Esophagus muscularis mucosa (tissue), 4 donors: ENCODE results near the gene LIMCH1. TPM values are rescaled to one million over a fixed set of nuclear protein-coding genes. Genes with fewer than 3 reads are reported as not detected.

Source experiments
- DNase-seq: peaks from one replicate; pipeline ENCODE4 v3.0.0-alpha.2; 2017; ENCODE audit errors: extremely low spot score
- H3K27ac ChIP-seq, 4 donors: fragments of 200-600 bp; sonication (generic); replicated peaks in 1 of 4; 1 replicate in 3 of 4; 2 replicates in 1 of 4; pipeline ENCODE4 v1.5.1; 2016 to 2019; ENCODE audit warnings: mild to moderate bottlenecking in 1 of 4
- H3K27me3 ChIP-seq, 4 donors: fragments of 200-600 bp; sonication (generic); one replicate each; pipeline versions ENCODE4 v1.5.1 to v1.6.0; 2016 to 2019
- H3K36me3 ChIP-seq, 4 donors: fragments of 200-600 bp; sonication (generic); one replicate each; pipeline ENCODE4 v1.5.1; 2016 to 2019
- H3K4me1 ChIP-seq, 4 donors: fragments of 200-600 bp; sonication (generic); one replicate each; pipeline ENCODE4 v1.5.1; 2016 to 2019
- H3K4me3 ChIP-seq, 4 donors: fragments of 200-600 bp; sonication (generic); 1 replicate in 2 of 4; 2 replicates in 2 of 4; pipeline ENCODE4 v1.5.1; 2016 to 2019; ENCODE audit warnings: mild to moderate bottlenecking in 4 of 4, moderate library complexity in 1 of 4
- H3K9me3 ChIP-seq, 4 donors: fragments of 200-600 bp; sonication (generic); 1 replicate in 3 of 4; 2 replicates in 1 of 4; pipeline ENCODE4 v1.5.1; 2016 to 2019
- CTCF ChIP-seq, 3 experiments: fragments of 200-600 bp in 2 of 3; fragments of 450-650 bp in 1 of 3; sonication (generic) in 2 of 3; IDR thresholded peaks; one replicate each; pipeline ENCODE4 v1.5.1; 2017 to 2019; ENCODE audit warnings: antibody characterized with exemption in 3 of 3, mild to moderate bottlenecking in 2 of 3, moderate library complexity in 1 of 3
- EP300 ChIP-seq: sonication (generic); formaldehyde crosslinking; IDR thresholded peaks from one replicate; pipeline ENCODE4 v1.6.1; 2017; ENCODE audit warnings: antibody characterized with exemption
- POLR2A ChIP-seq: fragments of 450-650 bp; IDR thresholded peaks from one replicate; pipeline ENCODE4 v1.6.1; 2017; ENCODE audit warnings: antibody characterized with exemption, moderate library complexity, mild to moderate bottlenecking, low read depth
- POLR2AphosphoS5 ChIP-seq, 2 donors: sonication (generic); formaldehyde crosslinking; IDR thresholded peaks; one replicate each; pipeline ENCODE4 v1.6.1; 2017; ENCODE audit warnings: antibody characterized with exemption in 2 of 2
- WGBS: methylation state at CpG from one replicate; pipeline ENCODE4 v1.1.5; 2018; 5-methylcytosine and 5-hydroxymethylcytosine counted together
- intact Hi-C: fragments of 100-400 bp; cut with DNase I; formaldehyde crosslinking; loops from one replicate; pipeline ENCODE4 v1.15.1; 2023
- total RNA-seq, 4 donors: library from RNA; depleted of rRNA; stranded (reverse); fragments of >200 nt; gene quantifications; one replicate each; pipeline versions ENCODE4 v1.1.0 to v1.2.1, GENCODE V29; 2016

LIMCH1 gene
- total RNA-seq, 4 donors from 2014 or later = 49.0 to 101 (median 72.1) TPM

GRCh38 chr4:41571422-41571821 lies 33.5 kb downstream of the LIMCH1 start:
- Histone ChIP-seq H3K27me3 (no peaks in the 10 kb centered on the region), H3K4me3 (no peak overlapping the region), H3K4me1 (peaks cover 41 to 71% (median 52%) of the 10 kb centered on the region in 4 donors), H3K27ac (no peak overlapping the region), H3K9me3 (no peaks in the 10 kb centered on the region), H3K36me3 (no peaks in the 10 kb centered on the region)
- 67% methylated on average over 1 of the region's 1 CpG for WGBS
- intact Hi-C loops = no loop called here
- peak; percentile 66 for DNase-seq
- no peak for TF ChIP-seq CTCF (IDR thresholded peaks at IDR 0.05)
- TF ChIP-seq POLR2AphosphoS5 (IDR thresholded peaks at IDR 0.05) = no peak
- TF ChIP-seq POLR2A = no peak
- no peak for TF ChIP-seq EP300

GRCh38 chr4:41572516-41572915 lies 34.6 kb downstream of the LIMCH1 start:
- Histone ChIP-seq H3K4me3 (no peak overlapping the region), H3K27ac (no peak overlapping the region), H3K27me3 (no peaks in the 10 kb centered on the region), H3K4me1 (peaks cover 36 to 62% (median 49%) of the 10 kb centered on the region in 4 donors), H3K36me3 (no peaks in the 10 kb centered on the region), H3K9me3 (no peaks in the 10 kb centered on the region)
- 46% methylated on average over 5 of the region's 5 CpGs for WGBS
- peak; percentile 39 for DNase-seq
- intact Hi-C loops = no loop called here
- TF ChIP-seq POLR2A = no peak
- no peak for TF ChIP-seq POLR2AphosphoS5 (IDR thresholded peaks at IDR 0.05)
- TF ChIP-seq EP300 = no peak
- no peak for TF ChIP-seq CTCF (IDR thresholded peaks at IDR 0.05)

- no peaks in the 10 kb centered on the region for H3K9me3 ChIP-seq
- intact Hi-C loops = no loop called here
- H3K27ac ChIP-seq = no peak overlapping the region
- H3K27me3 ChIP-seq = no peaks in the 10 kb centered on the region
- 78% methylated on average over 2 of the region's 2 CpGs for WGBS
- no peak for DNase-seq
- no peak for TF ChIP-seq EP300
- no peak for TF ChIP-seq POLR2A
- no peak for TF ChIP-seq CTCF (IDR thresholded peaks at IDR 0.05)
- TF ChIP-seq POLR2AphosphoS5 (IDR thresholded peaks at IDR 0.05) = no peak
- H3K4me3 ChIP-seq = no peak overlapping the region
- peaks cover 35 to 57% (median 44%) of the 10 kb centered on the region in 4 donors for H3K4me1 ChIP-seq
- H3K36me3 ChIP-seq = no peaks in the 10 kb centered on the region
These were observed 35.0 kb downstream of the LIMCH1 start for GRCh38 chr4:41572956-41573355.

GRCh38 chr4:41573502-41574001 lies 35.6 kb downstream of the LIMCH1 start:
- Histone ChIP-seq H3K4me1 (peaks cover 35 to 56% (median 42%) of the 10 kb centered on the region in 4 donors), H3K27me3 (no peaks in the 10 kb centered on the region), H3K27ac (peak overlapping the region in 3 of 4 donors; percentile 5 to 21 (median 12)), H3K36me3 (no peaks in the 10 kb centered on the region), H3K4me3 (no peak overlapping the region), H3K9me3 (no peaks in the 10 kb centered on the region)
- 43% methylated on average over 4 of the region's 4 CpGs for WGBS
- DNase-seq = no peak
- no peak for TF ChIP-seq EP300
- no peak for TF ChIP-seq CTCF (IDR thresholded peaks at IDR 0.05)
- no peak for TF ChIP-seq POLR2A
- no peak for TF ChIP-seq POLR2AphosphoS5 (IDR thresholded peaks at IDR 0.05)
- intact Hi-C loops = no loop called here

GRCh38 chr4:41575207-41575606 lies 37.2 kb downstream of the LIMCH1 start:
- intact Hi-C loops = no loop called here
- no peaks in the 10 kb centered on the region for H3K27me3 ChIP-seq
- DNase-seq = no peak
- peak overlapping the region; percentile 41 to 67 (median 54) for H3K27ac ChIP-seq
- peaks cover 27 to 50% (median 42%) of the 10 kb centered on the region in 4 donors for H3K4me1 ChIP-seq
- no peak overlapping the region for H3K4me3 ChIP-seq
- 76% methylated on average over 4 of the region's 4 CpGs for WGBS
- H3K36me3 ChIP-seq = no peaks in the 10 kb centered on the region
- H3K9me3 ChIP-seq = no peaks in the 10 kb centered on the region
- TF ChIP-seq EP300 = no peak
- TF ChIP-seq POLR2AphosphoS5 (IDR thresholded peaks at IDR 0.05) = peak in 1 of 2 donors; percentile 42
